ENCODE data around the gene SYTL3. TPM values are rescaled to one million over a fixed set of nuclear protein-coding genes. Genes with fewer than 3 reads are reported as not detected.

The SYTL3 gene
- 9.5 and 10.6 TPM in 2 replicates for total RNA-seq

GRCh38 chr6:158649289-158650143 is at the start of gene SYTL3:
SYTL3 (plus strand) TSS chr6:158650054; CDS start chr6:158663269, 13,215 bp downstream.

GRCh38 chr6:158644231-158645063 is 5.4 kb upstream of the SYTL3 start, which contains the start of gene DYNLT1:
DYNLT1 (minus strand) TSS chr6:158644743; CDS start chr6:158644708, 35 bp downstream.

Other genes with a start within 250 kb of the SYTL3 start
- 28.9 and 34.0 TPM in 2 replicates for gene TMEM181, start 90.0 kb upstream of the SYTL3 start, total RNA-seq
- 157 and 165 TPM in 2 replicates for gene DYNLT1, start 5.3 kb upstream of the SYTL3 start, total RNA-seq
- 65.1 and 98.7 TPM in 2 replicates for gene EZR, start 169.3 kb downstream of the SYTL3 start, total RNA-seq